GM19468 (cell line): ENCODE measurements around the gene BLTP3A.
"Not testable (repeated sequence)": the region's sequence is repeated elsewhere in the genome, so short reads cannot be mapped to it uniquely, and the experiment has no call there.

ENCODE experiments used
- ATAC-seq: cut with Tn5 transposase; IDR thresholded peaks from one replicate; pipeline ENCODE4 v1.9.1; 2021; ENCODE audit warnings: mild to moderate bottlenecking, moderate library complexity, moderate number of reproducible peaks; ENCODE audit not compliant: unreplicated experiment; ENCODE audit errors: extremely low read depth

BLTP3A gene

GRCh38 chr6:34791701-34792604 lies at the start of gene BLTP3A:
Gene BLTP3A (plus strand): TSS chr6:34792083. CDS start chr6:34792251, 168 bp downstream.
- peak; percentile 57 for ATAC-seq

GRCh38 chr6:34742094-34742493 lies 49.8 kb upstream of the BLTP3A start:
- no peak for ATAC-seq

- ATAC-seq: no peak
Observed at GRCh38 chr6:34743625-34744293, 48.1 kb upstream of the BLTP3A start.

GRCh38 chr6:34744294-34744647 lies 47.6 kb upstream of the BLTP3A start:
- ATAC-seq: not testable (repeated sequence)

GRCh38 chr6:34745277-34746103 lies 46.4 kb upstream of the BLTP3A start:
- no peak for ATAC-seq

GRCh38 chr6:34746104-34746846 lies 45.6 kb upstream of the BLTP3A start:
- ATAC-seq: no peak

GRCh38 chr6:34748757-34749156 lies 43.1 kb upstream of the BLTP3A start:
- no peak for ATAC-seq

- ATAC-seq: not testable (repeated sequence)
Observed at GRCh38 chr6:34756513-34756856, 35.4 kb upstream of the BLTP3A start.

GRCh38 chr6:34757687-34758274 lies 34.1 kb upstream of the BLTP3A start:
- ATAC-seq: no peak

GRCh38 chr6:34760108-34760507 lies 31.8 kb upstream of the BLTP3A start:
- ATAC-seq: no peak

- not testable (repeated sequence) for ATAC-seq
Observed at GRCh38 chr6:34761681-34762080, 30.2 kb upstream of the BLTP3A start.

- no peak for ATAC-seq
Observed at GRCh38 chr6:34768148-34768547, 23.7 kb upstream of the BLTP3A start.

- no peak for ATAC-seq
Observed at GRCh38 chr6:34771727-34772126, 20.2 kb upstream of the BLTP3A start.

- ATAC-seq: no peak
Observed at GRCh38 chr6:34772940-34773339, 18.9 kb upstream of the BLTP3A start.

- no peak for ATAC-seq
Observed at GRCh38 chr6:34773916-34774315, 18.0 kb upstream of the BLTP3A start.

- ATAC-seq: no peak
Observed at GRCh38 chr6:34774967-34775366, 16.9 kb upstream of the BLTP3A start.

GRCh38 chr6:34785375-34785774 lies 6.5 kb upstream of the BLTP3A start:
- not testable (repeated sequence) for ATAC-seq

GRCh38 chr6:34787152-34787551 lies 4.7 kb upstream of the BLTP3A start:
- ATAC-seq: not testable (repeated sequence)

- ATAC-seq: no peak
Observed at GRCh38 chr6:34788111-34788510, 3.8 kb upstream of the BLTP3A start.
